Brain pericyte (primary cell): ENCODE results near the gene VAX1.

Experiments
- DNase-seq: peaks from one replicate; pipeline ENCODE4 v3.0.0-alpha.2; 2012; ENCODE audit warnings: low read depth, low spot score

The VAX1 gene

DNA sequence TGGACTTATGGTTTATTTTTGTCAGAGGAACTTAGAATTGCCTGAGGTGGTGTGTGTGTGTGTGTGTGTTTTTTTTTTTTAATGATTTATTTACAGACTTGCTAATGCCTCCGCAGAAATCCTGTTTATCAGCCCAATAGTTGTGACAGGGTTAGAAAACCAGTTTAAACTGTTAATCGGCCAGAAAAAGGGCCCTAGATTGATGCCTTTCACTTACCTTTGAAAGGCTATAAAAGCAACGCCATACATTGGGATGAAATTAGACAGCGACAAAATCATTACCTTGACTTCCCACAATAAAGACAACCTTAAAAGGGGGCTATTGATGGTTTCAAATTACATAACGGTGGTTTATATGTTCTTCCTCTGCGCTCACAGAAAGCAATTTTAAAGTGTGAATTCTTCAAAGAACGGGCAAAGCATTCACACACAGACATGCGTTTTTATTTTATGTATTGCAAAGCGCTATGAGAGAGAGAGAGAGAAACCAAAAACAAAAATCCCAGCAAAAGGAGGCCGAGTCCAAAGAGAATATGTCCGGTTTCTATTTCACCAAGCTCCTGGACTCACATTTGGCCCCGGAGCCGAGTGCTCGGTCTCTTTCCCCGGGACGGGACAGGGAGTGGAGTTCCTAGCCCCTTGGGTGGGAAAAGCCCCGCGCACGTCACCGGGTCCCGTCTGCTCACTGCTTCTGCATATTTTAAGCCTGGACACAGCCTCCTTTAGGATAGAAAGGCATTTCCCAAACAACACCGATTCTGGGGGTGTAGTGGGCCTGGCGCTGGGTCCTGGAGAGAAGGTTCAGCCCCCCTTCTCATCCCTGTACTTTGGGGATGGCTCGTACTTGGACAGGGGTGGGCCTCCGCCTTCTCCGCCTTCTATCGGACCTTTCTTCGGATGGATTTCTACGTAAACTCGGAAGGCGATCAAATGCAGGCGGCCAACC, 26.8 kb upstream of the VAX1 start:
- DNase-seq = no peak

DNA sequence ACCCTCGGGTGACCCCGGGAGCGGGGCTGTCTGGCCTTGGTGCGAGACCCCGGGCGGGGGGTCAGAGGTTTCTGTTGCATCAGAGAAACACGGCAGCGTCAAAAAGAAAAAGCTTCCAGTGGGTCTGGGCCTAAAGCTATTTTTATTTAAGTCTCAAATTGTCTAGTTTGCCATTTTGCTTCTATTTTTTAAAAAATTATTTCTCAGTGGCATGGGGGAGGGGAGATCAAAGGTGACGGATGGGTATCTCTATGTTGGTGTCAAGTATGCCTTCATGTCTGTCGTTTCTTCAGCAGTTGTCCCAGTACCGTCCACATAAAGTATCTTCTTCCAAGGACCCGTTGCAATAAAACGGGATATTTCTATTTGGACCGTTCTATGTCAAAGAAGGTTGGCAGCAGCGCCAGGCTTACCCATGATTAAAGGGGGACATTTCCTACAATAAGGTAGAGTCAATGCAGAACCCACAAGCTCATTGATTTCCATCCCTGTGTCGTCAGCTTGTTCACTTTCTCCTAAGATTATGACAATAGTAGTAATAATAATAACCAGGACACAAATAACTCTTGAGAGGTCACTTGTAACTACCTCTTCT, 26.0 kb upstream of the VAX1 start:
- DNase-seq = no peak

DNA sequence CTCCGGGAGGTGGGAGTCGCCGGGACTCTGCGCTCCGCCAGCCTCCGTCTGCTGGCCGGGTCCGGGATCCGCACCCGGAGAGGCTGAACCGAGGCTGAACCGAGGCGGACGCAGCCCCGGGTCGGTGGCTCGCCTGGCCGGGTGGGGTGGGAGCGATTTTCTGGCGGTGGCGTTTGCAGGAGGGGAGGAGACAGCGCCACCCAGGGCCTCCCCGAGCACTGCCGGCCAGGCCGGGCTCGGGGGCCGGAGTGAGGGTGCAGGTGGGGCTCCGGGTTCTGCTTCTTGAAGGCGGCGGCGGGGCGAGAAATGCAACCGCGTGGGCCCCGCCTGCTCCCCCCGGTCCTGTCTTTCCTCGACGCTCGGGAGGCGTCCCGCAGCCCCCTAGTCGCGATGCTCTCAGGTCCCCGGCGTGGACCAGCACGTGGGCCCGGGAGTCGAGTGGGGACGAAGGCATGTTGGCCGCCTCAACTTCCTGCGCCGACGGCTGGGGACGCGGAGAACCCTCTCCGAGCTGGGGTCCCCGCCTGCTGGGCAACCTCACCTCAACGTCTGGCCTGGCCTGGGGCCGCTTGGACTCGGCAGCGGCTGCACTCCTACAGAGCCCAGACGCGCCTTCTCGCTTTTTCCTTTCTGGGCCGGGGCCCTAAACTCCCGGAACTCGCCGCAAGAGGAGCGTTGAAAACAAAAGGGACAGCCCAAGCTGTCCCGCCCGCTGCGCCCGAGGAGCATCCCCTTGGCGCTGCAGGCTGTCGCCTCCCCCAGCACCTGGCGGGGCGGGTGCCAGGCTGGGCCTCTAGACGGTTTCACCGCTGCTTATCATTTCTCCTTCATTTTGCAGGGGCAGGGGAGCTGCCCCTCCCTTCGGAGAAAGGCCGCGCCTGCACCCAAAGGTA, 25.2 kb upstream of the VAX1 start:
- DNase-seq = no peak

DNA sequence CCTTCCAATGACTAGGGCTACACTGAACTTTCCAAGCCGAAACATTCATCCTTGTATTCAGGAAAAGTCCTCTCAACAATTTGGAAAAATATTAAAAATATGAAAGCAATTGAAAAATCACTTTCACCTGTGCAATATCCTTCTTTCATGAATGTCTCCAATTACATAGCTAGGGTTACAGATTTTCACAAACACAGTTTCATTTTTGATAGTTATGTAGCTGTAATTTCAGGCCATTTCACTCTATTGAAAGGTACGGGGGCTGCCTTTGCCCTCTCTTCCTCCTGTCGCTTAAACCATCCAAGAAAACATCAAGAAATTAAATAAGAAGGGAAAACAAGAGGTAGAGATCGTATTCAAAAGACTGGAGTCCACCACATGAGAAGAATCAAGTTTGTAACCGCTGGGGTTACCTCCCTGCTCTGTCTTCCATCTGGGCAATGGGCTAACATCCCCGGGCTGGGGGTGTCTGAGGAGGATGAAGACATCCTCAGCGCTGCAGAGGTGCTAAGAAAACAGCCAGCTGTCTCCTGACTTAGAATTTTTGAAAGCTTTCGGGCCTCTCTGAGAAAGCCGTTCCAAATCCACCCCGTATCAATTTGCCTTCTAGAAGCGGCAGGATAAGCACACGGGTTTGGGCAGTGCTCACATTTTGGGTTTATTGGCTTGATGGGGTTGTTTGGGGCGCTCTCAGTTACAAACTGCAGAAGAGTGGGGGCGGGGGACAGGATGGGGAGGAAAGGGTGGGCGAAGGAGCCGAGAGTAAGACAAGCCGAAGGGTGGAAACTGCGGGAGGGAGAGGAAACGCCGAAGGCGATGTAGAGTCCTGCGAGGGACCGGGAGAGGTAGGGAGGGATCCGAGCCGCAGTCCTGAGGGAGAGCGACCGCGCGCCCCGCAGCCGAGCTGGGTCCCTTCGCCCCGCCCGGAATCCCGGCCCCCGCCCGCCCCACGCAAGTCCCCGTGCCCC, 24.3 kb upstream of the VAX1 start:
- DNase-seq = no peak

DNA sequence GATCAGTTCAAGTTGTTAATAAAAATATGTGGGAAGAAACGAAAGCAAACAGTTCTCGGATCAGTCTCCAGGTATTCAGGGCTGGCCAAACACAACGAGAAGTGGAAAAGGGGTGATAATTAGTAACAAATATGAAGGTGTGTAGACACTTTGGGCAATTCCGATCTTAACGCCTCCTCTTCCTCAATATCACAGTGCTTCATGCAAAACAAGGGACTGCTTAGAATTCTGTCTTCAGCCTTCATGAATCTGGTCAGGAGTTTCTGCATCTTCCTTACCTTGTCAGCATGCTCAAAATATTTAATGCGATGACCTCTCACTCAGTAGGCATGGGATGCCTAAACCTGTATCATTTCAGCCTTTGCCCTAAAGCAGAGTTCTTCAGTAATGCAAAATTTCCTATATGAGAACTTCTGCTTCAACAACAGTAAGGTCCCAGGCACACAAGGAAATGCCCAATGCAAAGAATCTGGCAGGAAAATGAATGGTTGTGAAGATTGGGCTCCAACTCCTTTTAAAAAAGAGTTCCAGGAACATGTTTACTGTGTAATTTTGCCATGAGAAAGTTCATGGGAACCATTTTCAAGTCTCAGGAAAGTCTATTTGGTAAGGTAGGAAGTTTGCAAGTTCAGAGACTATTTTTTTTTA, 23.4 kb upstream of the VAX1 start:
- DNase-seq = no peak

DNA sequence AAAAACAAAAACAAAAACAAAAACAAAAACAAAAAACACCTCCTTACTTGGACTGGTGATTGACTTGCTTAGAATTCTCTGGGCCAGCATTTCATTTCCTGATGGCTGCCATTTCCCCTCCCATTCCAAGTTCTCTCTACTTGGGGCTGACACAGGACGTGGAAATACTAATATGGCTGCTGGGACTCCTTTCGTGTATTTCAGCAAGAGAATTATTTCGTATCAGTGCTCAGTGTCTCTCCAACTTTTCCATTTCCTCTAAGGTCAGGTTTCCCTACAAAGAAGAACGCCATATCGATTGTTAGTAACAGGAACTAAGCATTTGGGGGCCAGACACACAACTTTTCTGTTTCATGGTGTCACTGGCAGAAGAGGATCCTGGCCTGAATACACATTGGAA, 22.5 kb upstream of the VAX1 start:
- DNase-seq = no peak

DNA sequence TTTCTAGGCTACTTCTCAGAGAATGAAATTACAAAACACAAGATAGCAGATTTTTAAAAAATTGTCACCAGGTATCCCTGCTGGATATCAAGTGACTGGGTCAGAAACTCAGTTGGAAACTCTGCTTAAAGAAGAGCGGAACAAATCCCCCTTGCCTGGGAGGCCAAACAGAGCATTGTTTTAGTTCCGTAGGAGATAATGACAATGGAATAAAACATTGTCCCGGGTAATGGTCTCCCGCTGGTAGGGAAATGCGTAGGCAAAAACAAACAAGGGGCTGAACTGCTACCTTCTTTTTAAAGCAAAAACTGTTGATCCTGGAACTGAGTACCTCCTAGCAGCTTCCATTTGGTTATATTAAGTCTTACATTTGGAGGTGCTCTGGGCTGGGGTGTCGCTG, 21.3 kb upstream of the VAX1 start:
- no peak for DNase-seq

DNA sequence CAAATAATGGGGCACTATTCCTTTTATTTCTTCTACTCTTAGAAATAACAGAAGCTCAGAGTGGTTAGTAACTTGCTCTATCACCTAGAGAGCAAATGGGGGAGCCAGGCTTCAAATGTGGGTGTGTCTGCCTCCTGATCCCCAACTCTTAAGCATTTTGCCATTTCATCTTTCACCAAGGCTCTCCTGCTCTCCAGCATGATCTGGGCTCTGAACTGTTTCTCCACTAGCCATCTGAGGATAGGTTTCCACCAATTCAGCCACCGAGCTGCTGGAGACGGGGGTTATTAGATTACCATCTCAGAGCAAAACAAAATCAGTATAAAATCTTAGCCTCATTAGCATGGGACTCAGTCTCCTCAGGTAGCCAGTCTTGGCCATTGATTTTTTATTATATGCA, 20.2 kb upstream of the VAX1 start:
- no peak for DNase-seq

DNA sequence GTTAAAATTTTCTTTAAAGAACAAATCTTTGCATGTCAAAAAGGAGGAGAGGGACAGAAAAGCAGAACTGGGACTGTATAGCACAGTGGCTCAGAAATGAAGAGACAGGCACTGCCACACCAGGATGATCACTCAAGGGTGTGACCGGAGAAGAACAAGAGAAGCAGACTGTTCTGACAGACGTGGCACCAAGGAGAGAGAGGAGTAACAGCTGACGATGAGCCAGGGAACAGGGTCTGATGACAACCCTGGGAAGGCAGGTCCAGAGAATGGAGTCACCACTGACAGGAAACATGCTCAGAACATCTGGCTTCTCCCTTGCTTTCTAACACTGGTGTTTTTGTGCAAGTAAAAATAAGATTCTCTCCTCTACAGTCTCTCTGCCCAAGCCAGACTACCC, 14.6 kb upstream of the VAX1 start:
- no peak for DNase-seq

DNA sequence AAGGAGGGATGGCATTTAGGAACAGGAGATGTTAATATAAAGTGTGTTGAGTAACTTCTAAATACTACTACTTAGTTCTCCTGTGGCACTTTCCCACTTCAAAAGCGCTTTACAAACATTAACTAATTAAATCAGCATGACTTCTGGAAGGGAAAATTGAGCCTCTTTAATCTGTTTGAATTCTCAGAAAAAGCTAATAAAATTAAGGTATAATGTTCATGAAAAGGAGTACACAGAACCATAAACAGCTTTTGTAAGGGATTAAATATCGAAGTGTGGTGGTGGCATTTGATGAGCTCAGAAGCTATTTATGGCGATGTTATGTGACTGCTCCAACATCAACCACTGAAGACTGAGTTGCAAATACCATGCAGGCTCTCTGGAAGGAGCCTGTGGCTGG, 10.2 kb upstream of the VAX1 start:
- DNase-seq = no peak

DNA sequence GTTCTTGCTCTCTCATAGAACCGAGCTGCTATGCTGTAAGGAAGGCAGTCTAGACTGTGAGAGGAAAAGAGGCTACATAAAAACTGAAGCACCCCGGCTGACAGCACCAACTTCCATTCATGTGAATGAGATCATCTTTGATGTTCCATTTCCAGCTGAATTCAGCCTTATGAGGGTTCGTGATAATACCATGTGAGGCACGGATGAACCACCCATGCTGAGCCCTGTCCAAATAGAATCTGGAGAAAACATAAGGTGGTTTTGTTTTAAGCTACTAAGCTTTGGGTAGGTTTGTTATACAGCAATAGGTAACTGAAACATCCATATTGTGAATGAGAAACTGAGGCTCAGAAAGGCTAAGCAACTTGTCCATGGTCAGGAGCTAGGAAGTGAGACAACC, 6.9 kb upstream of the VAX1 start:
- no peak for DNase-seq

DNA sequence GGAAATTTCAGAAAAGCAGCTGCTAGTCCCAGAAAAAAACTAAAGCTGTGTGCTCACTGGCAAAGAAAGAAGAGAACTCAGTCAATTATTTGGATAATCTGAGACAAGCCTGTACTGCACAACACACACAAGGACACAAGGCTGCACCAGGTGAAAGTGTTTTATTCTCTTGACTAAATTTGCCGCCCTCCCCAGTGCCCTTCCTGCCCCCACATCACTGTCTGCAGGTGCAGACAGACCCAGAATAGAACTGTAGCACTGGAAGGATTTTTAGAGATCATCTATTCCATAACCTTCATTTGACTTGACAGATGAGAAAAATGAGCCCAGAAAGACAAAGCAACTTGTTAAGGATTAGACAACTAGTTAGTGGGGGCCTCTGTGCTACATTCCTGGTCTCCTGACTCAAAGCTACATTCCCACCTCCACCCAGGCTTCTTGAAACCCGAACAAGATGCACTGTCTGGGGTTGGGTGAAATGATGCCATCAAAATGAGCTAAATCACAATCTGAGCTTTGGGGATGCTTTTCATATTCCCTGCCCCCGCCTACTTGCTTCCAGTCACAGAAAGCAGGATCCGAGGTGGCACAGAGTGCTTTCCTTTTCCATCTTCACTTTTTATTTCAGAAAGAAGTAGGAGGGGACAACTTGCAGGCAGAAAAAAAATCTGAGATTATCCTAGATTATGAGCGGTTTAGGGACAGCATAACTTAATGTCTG, 5.2 kb upstream of the VAX1 start:
- no peak for DNase-seq

DNA sequence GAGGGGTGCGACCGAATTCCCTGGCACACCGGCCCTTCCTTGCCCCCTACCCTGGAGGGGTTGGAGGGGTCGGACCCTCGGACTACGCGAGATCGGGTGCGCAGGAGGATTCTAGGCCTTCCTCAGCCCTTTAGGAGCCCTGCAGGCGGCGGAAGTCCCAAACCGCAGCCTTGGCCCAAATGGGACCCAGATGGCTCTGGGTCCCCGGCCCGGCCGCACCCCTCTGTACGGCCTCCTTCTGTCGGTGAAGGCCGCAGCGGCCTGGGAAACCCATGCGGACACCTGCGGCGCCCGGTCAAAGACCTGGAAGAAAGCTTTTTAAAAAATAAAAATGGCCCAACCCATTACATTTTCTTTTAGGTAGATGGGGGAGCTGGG, 2.4 kb upstream of the VAX1 start:
- DNase-seq = no peak

DNA sequence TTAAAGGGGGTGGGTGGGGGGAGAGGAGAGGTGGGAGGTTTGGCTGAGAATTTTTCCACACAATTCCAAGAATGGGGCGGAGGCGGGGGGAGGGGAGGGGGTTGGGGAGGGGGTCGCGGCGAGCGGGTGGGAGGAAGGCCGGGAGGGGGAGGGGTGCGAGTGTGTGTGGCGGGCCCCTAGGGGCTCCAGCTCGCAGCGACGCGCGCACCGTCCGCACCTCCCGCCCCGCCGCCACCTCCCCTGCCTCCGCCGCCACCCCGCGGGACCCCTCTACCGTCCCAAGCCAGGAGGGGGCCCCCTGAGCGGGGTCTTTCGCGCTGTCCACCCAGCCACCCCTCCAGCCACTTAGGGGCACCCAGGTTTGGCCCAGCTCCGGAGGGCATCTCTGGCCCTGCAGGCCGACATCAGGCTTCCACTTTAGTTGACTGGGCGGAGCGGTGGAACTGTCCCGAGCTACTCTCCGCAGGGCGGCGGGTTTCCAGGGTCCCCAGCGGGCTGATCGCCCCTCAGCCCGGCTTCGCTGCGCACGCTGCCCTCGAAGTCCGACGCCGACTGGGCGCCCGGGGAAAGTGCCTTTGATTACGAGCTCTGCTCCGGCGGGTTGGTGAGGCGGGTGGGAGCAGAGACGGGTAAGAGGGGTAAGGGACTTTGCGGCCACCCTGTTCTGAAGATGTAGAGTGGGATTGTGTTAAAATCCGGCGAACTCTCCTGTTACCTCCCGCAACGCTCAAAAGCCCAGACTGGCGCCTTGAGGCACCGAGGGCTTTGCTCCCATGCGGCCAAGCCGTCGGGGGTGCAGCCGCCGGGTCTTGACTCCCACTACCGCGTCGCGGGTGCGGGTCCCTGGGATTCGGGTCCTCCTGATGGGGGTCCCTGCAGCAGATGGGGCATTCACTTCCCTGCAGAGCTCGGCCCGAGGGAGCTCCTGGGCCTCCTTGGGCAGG, 1.8 kb upstream of the VAX1 start:
- no peak for DNase-seq

DNA sequence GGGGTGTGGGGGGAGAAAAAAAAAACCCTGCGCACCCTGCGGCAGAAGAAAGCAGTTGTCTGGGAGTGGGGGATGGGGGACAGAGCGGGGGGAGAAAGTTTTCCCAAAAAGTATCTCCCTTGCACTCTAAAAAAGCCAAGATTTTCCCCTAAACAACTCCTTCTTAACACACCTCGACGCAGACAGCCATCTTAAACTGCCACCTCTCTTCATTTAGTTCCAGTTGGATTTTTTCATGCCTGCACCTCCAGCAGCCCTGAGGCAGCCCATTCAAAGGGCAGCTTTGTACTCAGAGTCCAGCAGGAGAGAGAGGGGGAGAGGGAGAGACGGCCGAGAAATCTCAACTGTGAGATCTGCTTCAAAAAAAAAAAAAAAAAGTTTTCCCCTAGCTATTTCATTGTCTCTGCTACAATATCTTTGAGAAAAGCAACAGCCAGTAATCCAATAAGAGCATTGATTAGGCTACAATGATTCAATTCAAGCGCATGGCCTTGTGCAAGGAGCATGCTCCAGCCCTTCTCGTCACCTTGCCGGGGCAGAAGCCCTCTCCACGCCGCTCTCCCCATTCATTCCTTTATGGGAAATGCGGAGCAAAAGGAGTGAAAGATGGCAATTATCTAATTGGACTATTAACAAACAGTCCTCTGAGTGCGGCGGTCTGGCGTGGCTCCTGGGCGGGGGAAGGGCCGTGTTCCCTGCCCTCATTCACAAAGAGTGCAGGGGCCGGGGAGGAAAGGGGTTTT, 939 bp upstream of the VAX1 start:
- no peak for DNase-seq

DNA sequence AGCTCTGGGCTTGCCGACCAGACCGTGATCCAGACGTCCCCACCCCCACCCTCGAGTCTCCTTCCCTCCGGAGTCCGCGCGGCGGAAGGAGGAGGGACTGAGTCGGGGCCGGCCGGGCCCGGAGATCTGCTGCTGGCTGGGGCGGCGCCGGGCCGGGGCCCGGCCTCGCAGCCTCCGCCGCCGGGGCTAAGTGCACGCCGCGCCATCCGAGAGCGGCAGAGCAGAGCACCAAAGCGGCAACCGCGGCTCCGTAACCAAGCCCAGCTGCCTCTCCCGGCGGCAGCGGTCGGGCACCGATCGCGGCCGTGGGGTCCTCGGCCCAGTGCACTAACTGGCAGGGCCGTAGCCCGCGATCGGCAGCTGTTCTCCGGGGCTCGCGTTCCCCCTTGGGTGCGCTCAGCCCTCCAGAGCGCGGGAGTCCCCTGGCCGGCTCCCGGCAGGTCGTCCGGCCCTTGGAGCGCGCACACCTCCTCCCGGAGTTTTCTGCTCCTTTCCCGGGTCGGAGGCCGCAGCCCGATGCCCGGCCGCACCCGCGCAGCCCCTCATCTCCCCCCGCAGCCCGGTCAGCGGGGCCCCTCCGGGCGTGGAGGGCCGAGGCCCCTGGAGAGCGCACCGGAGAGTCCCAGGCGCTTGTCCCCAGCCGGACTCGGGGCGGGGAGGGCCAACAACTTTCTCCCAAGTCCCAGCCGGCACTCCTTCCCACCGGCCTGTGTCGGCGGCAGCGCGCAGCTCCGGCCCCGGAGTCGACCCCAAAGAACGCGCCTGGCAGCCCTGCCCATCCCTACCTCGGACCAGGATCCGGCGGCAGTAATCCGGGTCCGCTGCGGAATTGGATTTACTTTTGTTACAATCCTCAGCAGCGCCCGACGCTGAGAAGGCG, 799 bp downstream of the VAX1 start:
- DNase-seq = no peak

DNA sequence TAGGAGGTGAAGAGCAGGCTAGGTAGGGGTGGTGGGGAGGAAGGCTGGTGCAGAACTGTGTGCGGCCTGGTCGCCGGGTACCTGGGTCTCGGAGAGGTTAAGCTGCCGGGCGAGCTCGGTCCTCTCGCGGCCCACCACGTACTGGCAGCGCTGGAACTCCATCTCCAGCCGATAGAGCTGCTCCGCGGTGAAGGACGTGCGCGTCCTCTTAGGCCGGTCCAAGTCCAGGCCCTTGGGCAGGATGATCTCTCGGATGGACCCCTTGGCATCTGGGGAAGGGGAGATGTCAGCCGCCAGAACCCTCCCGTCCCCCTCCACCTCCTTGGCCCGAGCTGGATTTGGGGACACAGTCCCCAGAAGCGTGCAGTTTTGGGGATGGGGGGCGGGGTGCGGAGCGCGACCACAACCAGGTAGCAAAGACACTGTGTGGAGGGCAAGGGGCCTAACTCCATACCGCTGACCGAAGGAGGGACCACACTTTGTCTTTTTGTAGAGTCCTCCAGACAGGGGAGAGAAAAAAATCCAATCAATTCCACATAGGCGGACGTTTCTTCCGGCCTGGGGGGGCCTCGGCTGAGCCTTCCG, 1.6 kb downstream of the VAX1 start:
- no peak for DNase-seq
